ENCODE measurements around the gene ETV2.
"Not testable (repeated sequence)": the region's sequence is repeated elsewhere in the genome, so short reads cannot be mapped to it uniquely, and the experiment has no call there.

ETV2 gene

GRCh38 chr19:35657904-35658700 lies 16.6 kb downstream of the ETV2 start:
- DNase-seq (ENCODE audit: low read depth, low spot score) = no peak

- no peak for DNase-seq (ENCODE audit: low read depth, low spot score)
These were observed 20.4 kb downstream of the ETV2 start for GRCh38 chr19:35661995-35662340.

GRCh38 chr19:35663981-35664380 lies 22.4 kb downstream of the ETV2 start:
- DNase-seq (ENCODE audit: low read depth, low spot score) = no peak

- DNase-seq (ENCODE audit: low read depth, low spot score) = no peak
These were observed 23.6 kb downstream of the ETV2 start for GRCh38 chr19:35665157-35665556.

GRCh38 chr19:35665604-35666003 lies 24.1 kb downstream of the ETV2 start:
- DNase-seq (ENCODE audit: low read depth, low spot score) = no peak

DNA sequence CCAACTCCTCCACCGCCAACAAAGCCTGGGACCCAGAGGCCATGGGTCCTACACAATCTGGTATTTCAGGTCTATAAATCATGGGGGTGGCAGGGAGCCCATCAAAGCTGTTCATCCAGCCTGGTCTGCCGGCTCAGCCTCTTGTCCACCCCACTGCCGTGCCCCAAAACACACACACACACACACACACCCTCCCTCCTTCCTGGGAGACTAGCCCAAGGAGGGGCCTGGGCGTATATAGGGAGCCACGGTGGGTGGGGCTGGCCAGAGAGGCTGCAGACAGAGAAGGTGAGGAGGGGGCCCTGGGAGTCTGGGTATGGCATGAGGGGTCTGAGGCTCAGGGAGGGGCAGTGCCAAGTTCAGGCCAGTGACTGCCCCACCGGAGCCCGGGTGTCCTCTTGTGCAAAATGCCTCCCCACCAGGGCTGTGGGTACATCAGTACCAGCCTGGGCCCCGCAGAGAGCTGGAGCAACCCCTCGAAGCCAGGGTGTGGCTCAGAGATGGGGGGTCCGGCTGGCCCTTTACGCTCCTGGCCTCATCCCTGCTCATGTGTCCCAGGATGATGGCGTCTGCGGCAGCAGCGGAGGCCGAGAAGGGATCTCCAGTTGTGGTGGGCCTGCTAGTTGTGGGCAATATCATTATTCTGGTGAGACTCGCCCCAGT lies 24.8 kb downstream of the ETV2 start, which contains the start of gene UPK1A:
Gene UPK1A (plus strand): TSS at position 267 of the 663 bp plus-strand sequence. CDS start 296 bp downstream, at position 563.
- DNase-seq (ENCODE audit: low read depth, low spot score) = no peak

GRCh38 chr19:35669566-35669965 lies 28.0 kb downstream of the ETV2 start:
- no peak for DNase-seq (ENCODE audit: low read depth, low spot score)

DNA sequence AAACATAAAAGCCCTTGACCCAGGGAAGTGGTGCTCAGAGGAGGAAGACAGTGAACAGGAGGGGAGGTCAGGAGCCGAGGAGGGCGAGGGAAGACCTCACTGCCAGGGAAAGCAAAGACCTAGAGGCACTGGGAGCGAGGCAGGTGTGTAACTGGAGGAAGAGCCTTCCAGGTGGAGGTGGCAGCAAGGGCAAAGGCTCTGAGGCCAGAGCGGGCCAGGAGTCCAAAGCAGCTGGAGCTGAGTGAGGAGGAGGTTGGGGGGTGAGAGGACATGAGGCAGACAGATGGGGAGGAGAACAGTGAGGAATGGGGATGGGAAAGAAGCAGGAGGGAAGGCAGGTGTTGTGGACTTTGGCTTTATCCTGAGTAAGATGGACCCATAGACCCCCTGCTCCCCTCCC lies 28.4 kb downstream of the ETV2 start:
- DNase-seq (ENCODE audit: low read depth, low spot score) = no peak

GRCh38 chr19:35670686-35671085 lies 29.1 kb downstream of the ETV2 start:
- no peak for DNase-seq (ENCODE audit: low read depth, low spot score)

DNA sequence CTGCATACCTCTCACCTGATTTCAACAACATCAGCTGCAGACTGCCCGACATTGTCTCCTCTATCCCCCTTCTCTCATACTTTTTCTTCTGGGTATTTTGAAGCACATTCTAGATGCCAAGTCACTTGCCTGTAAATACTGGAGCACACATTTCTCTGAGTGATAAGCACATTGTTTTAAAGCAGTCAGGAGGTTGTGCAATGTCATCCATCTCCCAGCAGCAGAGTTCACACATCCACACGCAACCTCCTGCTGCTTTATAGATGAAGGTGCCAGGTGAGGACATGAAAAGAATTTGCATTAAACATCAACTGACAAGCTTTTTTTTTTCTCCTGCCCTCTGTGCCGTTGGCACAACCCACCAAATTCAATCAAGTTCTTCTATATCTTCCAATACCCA lies 30.3 kb downstream of the ETV2 start:
- DNase-seq (ENCODE audit: low read depth, low spot score) = no peak

DNA sequence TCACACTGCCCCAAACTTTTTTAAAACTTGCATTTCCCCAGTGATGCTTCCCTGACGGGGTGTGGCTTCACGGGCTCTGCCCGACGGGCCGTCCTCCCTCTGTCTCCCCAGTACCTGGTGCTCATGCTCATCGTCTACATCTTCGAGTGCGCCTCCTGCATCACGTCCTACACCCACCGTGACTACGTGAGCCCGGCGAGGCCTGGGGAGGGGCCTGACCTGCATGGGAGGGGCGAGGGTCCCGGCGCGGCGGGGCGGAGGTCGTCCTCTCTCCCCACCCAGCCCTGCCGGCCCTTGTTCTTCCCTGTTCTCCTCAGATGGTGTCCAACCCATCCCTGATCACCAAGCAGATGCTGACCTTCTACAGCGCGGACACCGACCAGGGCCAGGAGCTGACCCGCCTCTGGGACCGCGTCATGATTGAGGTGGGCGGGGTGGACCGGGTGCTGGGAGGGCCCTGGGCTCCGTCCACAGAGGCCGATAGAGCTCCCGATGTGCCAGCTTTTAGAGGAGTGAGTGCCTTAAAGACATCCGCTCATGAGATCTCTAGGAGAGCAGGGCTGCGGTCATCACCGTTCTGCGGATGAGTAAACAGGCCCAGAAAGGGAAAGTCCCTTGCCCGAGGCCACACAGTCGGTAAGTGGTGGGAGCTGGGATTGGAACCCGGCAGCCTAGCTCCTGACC lies 31.7 kb downstream of the ETV2 start:
- DNase-seq (ENCODE audit: low read depth, low spot score) = no peak

DNA sequence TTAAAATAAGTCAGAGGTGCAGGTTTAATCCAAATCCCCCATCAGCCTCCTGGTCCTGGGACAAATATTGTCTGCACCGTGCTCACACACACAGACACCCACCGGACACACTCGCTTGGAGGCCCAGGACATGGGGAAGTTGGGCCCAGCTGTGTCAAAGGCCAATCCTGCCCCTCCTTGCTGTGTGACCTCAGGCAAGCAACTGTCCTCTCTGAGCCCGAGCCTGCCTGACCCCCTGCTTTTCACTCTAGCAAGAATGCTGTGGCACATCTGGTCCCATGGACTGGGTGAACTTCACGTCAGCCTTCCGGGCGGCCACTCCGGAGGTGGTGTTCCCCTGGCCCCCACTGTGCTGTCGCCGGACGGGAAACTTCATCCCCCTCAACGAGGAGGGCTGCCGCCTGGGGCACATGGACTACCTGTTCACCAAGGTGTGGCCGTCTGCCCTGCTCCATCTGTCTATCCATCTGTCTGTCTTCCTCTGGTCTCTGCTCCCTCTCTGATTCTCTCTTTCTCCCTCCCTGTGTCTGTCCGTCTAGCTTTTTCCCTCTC lies 34.1 kb downstream of the ETV2 start:
- no peak for DNase-seq (ENCODE audit: low read depth, low spot score)

DNA sequence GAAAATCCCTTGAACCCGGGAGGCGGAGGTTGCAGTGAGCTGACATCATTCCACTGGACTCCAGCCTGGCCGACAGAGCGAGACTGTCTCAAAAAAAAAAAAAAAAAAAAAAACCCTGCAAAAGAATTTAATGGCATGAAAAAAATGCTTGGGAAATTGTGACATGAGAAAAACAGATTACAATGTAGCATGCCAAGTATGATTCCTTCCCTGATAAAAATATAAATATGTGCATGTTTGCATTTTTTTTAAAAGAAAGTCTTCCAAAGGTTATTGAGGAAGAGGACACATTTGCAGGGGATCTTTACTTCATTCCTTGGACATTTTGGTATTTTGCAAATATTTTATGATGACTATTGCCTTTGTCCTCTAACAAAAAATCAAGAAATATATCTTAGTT lies 48.3 kb downstream of the ETV2 start:
- DNase-seq (ENCODE audit: low read depth, low spot score) = no peak

DNA sequence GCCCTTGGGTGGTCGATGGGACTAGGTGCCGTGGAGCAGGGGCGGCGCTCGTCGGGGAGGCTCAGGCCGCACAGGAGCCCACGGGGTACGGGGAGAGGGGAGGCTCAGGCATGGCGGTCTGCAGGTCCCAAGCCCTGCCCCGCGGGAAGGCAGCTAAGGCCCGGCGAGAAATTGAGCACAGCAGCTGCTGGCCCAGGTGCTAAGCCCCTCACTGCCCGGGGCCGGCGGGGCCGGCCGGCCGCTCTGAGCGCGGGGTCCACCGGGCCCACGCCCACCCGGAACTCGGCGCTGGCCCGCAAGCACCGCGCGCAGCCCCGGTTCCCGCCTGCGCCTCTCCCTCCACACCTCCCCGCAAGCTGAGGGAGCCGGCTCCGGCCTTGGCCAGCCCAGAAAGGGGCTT lies 49.6 kb downstream of the ETV2 start:
- not testable (repeated sequence) for DNase-seq (ENCODE audit: low read depth, low spot score)

- DNase-seq (ENCODE audit: low read depth, low spot score) = no peak
These were observed 50.5 kb downstream of the ETV2 start for GRCh38 chr19:35692010-35692409.

GRCh38 chr19:35693422-35693821 lies 51.9 kb downstream of the ETV2 start:
- no peak for DNase-seq (ENCODE audit: low read depth, low spot score)

DNA sequence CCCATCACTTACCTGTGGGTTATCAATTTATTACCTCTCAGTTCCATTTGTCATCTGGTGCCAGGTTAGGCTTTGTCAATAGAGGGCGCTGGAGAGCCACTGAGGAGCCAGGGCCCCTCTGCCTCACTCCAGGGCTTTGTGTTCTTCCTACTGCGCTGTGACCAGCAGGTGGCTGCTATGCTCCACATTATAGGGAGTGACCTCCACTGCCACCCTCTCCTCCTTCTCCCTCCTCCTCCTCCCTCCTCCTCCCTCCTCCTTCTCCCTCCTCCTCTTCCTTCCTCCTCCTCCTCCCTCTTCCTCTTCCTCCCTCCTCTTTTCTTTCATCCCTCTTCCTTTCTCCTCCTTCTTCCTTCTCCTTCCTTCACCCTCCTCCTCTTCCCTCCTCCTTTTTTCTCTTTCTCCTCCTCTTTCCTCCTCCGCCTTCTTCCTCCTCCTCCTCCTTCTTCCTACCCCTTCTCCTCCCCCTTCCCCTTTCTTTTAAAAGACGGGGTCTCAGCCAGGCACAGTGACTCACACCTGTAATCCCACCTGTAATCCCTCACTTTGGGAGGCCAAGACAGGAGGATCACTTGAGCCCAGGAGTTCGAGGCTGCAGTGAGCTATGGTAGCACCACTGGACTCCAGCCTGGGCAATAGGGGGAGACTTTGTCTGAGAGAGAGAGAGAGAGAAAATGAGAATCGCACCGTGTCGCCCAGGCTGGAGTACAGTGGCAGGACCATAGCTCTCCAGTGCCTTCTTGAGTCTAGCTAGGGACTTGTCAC lies 52.5 kb downstream of the ETV2 start:
- peak; percentile 41 for DNase-seq (ENCODE audit: low read depth, low spot score)
